HepG2 (cell line): ENCODE measurements around the gene ATP2A2. TPM values are rescaled to one million over a fixed set of nuclear protein-coding genes. Genes with fewer than 3 reads are reported as not detected.

Experiments
- ATAC-seq: fragments of 200-7000 bp; cut with Tn5 transposase; 3 replicates; pipeline ENCODE4 v1.9.1; 2020; ENCODE audit warnings: mild to moderate bottlenecking, moderate library complexity
- BruUV-seq: library from RNA; stranded (reverse); fragments of 400-500 nt; replicated peaks from 2 replicates; lab custom pipeline; 2021; lab: Mats Ljungman, UMichigan
- CTCF ChIA-PET: fragments of 300-600 bp; formaldehyde crosslinking; extraction: SDS; loops from one replicate; lab custom pipeline; 2021; ENCODE audit warnings: low total read pairs, inconsistent platforms, low intra/inter-chr PET ratio; lab: Yijun Ruan, JAX
- POLR2A ChIA-PET: fragments of 350-600 bp; sonication (Branson Sonifier 250); formaldehyde crosslinking; loops from one replicate; lab custom pipeline; 2020; ENCODE audit warnings: antibody characterized with exemption, inconsistent platforms; lab: Yijun Ruan, JAX
- DNase-seq: peaks from one replicate; pipeline ENCODE4 v3.0.0-alpha.2; 2015; ENCODE audit warnings: low spot score
- FAIRE-seq: peaks from 3 replicates; lab custom pipeline; 2011; peaks lifted over from hg19 to GRCh38; lab: Jason Lieb, UNC
- H2AFZ ChIP-seq: one replicate; pipeline ENCODE4 v1.6.1; 2011; ENCODE audit warnings: low read length, inconsistent platforms
- H3K27ac ChIP-seq: fragments of 300-600 bp; 3 replicates; pipeline ENCODE4 v1.8.0; 2011; ENCODE audit warnings: mixed run types, mild to moderate bottlenecking, mixed read lengths, low read length, inconsistent platforms; ENCODE audit not compliant: insufficient read depth; ENCODE audit errors: extremely low read length
- H3K27me3 ChIP-seq, 2 experiments: fragments of 200-600 bp in 1 of 2; 2 replicates in 1 of 2; 3 replicates in 1 of 2; pipeline versions ENCODE4 v1.6.0 to v1.8.0; 2011; ENCODE audit warnings: low read length in 2 of 2, mild to moderate bottlenecking in 2 of 2, moderate library complexity in 2 of 2, inconsistent platforms in 1 of 2; ENCODE audit not compliant: insufficient read depth in 2 of 2, control insufficient read depth in 1 of 2
- H3K36me3 ChIP-seq, 2 experiments: fragments of 200-600 bp in 1 of 2; replicated peaks in 1 of 2; 2 replicates in 1 of 2; 3 replicates in 1 of 2; pipeline versions ENCODE4 v1.5.1 to v1.8.0; 2011; ENCODE audit warnings: low read length in 2 of 2, inconsistent platforms in 1 of 2; ENCODE audit not compliant: insufficient read depth in 2 of 2, control insufficient read depth in 1 of 2
- H3K4me1 ChIP-seq: 2 replicates; pipeline ENCODE4 v1.5.1; 2012; ENCODE audit warnings: low read length, inconsistent platforms; ENCODE audit not compliant: insufficient read depth
- H3K4me2 ChIP-seq: 2 replicates; pipeline ENCODE4 v1.6.0; 2011; ENCODE audit warnings: low read depth, low read length, inconsistent platforms
- H3K4me3 ChIP-seq, 3 experiments: fragments of 200-600 bp in 1 of 3; sonication (generic), shearing (Covaris generic) in 1 of 3; replicated peaks in 1 of 3; 2 replicates each; pipeline ENCODE4 v1.5.1; 2011 to 2016; ENCODE audit warnings: low read length in 3 of 3, inconsistent platforms in 2 of 3, low read depth in 2 of 3, mild to moderate bottlenecking in 2 of 3, control low read depth in 1 of 3, mixed read lengths in 1 of 3; ENCODE audit not compliant: insufficient read depth in 1 of 3
- H3K79me2 ChIP-seq: one replicate; pipeline ENCODE4 v1.6.1; 2011; ENCODE audit warnings: low read length, inconsistent platforms; ENCODE audit not compliant: insufficient read depth
- H3K9ac ChIP-seq: 2 replicates; pipeline ENCODE4 v1.6.0; 2011; ENCODE audit warnings: mild to moderate bottlenecking, low read depth, low read length, inconsistent platforms; ENCODE audit not compliant: insufficient read depth
- H3K9me3 ChIP-seq: 2 replicates; pipeline ENCODE4 v1.5.1; 2012; ENCODE audit warnings: mild to moderate bottlenecking, low read length
- H4K20me1 ChIP-seq: 2 replicates; pipeline ENCODE4 v1.6.0; 2011; ENCODE audit warnings: inconsistent platforms, mild to moderate bottlenecking, low read length, moderate library complexity; ENCODE audit not compliant: insufficient read depth
- CEBPB ChIP-seq: IDR thresholded peaks from 2 replicates; pipeline ENCODE4 v1.6.1; 2011; ENCODE audit warnings: low read depth, low read length, improper control_type of control experiment, borderline replicate concordance
- CEBPG ChIP-seq: IDR thresholded peaks from 2 replicates; pipeline ENCODE4 v1.6.1; 2016
- HNF4A ChIP-seq: sonication (generic); formaldehyde crosslinking; IDR thresholded peaks from 2 replicates; pipeline ENCODE4 v1.4.0; 2020; ENCODE audit warnings: missing genetic modification reagents
- KLF13 ChIP-seq: sonication (generic); formaldehyde crosslinking; IDR thresholded peaks from 2 replicates; pipeline ENCODE4 v1.4.0; 2020; ENCODE audit warnings: mild to moderate bottlenecking, missing genetic modification reagents
- NAIF1 ChIP-seq: sonication (generic); formaldehyde crosslinking; IDR thresholded peaks from 2 replicates; pipeline ENCODE4 v1.5.0; 2020; ENCODE audit warnings: mild to moderate bottlenecking, missing genetic modification reagents, borderline replicate concordance
- NCOR1 ChIP-seq: fragments of 200-600 bp; sonication (generic); IDR thresholded peaks from 2 replicates; pipeline ENCODE4 v1.7.0; 2017; ENCODE audit warnings: antibody characterized with exemption, low read length, borderline replicate concordance
- NFATC3 ChIP-seq: sonication (generic); formaldehyde crosslinking; IDR thresholded peaks from 2 replicates; pipeline ENCODE4 v1.5.1; 2020; ENCODE audit warnings: mild to moderate bottlenecking, missing genetic modification reagents
- NKX3-1 ChIP-seq: sonication (generic); formaldehyde crosslinking; IDR thresholded peaks from 2 replicates; pipeline ENCODE4 v1.5.0; 2020; ENCODE audit warnings: missing genetic modification reagents
- NR2C2 ChIP-seq: sonication (generic); formaldehyde crosslinking; IDR thresholded peaks from 2 replicates; pipeline ENCODE4 v1.4.0; 2020; ENCODE audit warnings: missing genetic modification reagents, mild to moderate bottlenecking, moderate library complexity, borderline replicate concordance
- SNRNP70 ChIP-seq: fragments of 200-400 bp; formaldehyde crosslinking; IDR thresholded peaks from 2 replicates; pipeline ENCODE4 v1.6.1; 2017; ENCODE audit warnings: mild to moderate bottlenecking, low read depth, low read length, moderate library complexity
- ZBTB8A ChIP-seq: sonication (generic); formaldehyde crosslinking; IDR thresholded peaks from 2 replicates; pipeline ENCODE4 v1.4.0; 2020; ENCODE audit warnings: mild to moderate bottlenecking, low read depth, missing genetic modification reagents, borderline replicate concordance
- ZKSCAN1 ChIP-seq: fragments of 150-350 bp; IDR thresholded peaks from 2 replicates; pipeline ENCODE4 v1.6.1; 2014; ENCODE audit warnings: low read length
- ZNF556 ChIP-seq: sonication (generic); formaldehyde crosslinking; IDR thresholded peaks from 2 replicates; pipeline ENCODE4 v1.4.0; 2020; ENCODE audit warnings: mild to moderate bottlenecking, missing genetic modification reagents, borderline replicate concordance
- in situ Hi-C: cut with HindIII; loops from 2 replicates; pipeline ENCODE4 v1.10.0; 2017; ENCODE audit warnings: low pct_unique_long_range_greater_than_20kb; ENCODE audit not compliant: extremely low pct_ligation_motif_present
- intact Hi-C: fragments of 100-400 bp; cut with micrococcal nuclease; formaldehyde crosslinking; loops from one replicate; pipeline ENCODE4 v1.10.0; 2022; ENCODE audit not compliant: unreplicated experiment
- polyA plus RNA-seq, 8 experiments: library from polyadenylated mRNA; depleted of rRNA in 3 of 8; stranded (reverse) in 7 of 8; unstranded in 1 of 8; fragments of >200 nt; fragmentation: Illumina TruSeq in 4 of 8; extraction: Trizol in 4 of 8; gene quantifications; 2 replicates each; pipeline versions ENCODE4 v1.2.1 to v1.2.3, GENCODE V29; 2011 to 2016; ENCODE audit warnings: low read depth in 4 of 8, missing spikeins in 1 of 8, mixed read lengths in 1 of 8; ENCODE audit not compliant: insufficient read depth in 1 of 8
- total RNA-seq, 5 experiments: library from RNA; depleted of rRNA; stranded (reverse); fragments of >200 nt; fragmentation: Illumina TruSeq; extraction: Trizol; gene quantifications; 2 replicates each; pipeline ENCODE4 v1.2.3, GENCODE V29; 2016; ENCODE audit warnings: low read depth in 1 of 5

Gene ATP2A2
- total and polyA plus RNA-seq, 2 of the 13 experiments (the other 11 are each of a cell fraction or from before 2014, with no cell fraction given): 35.4 to 85.5 TPM

- POLR2A ChIA-PET: no interaction called here
- BruUV-seq: TSS peak; percentile 23
- Histone ChIP-seq H3K27me3 (no peaks in the 10 kb centered on the region), H3K9me3 (no peaks in the 10 kb centered on the region), H3K4me3 (no peak overlapping the region), H3K4me2 (no peak overlapping the region), H3K27ac (peak overlapping the region; percentile 36), H3K79me2 (peaks cover 84% of the 10 kb centered on the region), H3K9ac (no peak overlapping the region), H4K20me1 (peaks cover 14% of the 10 kb centered on the region), H3K4me1 (peaks cover 73% of the 10 kb centered on the region), H2AFZ (no peak overlapping the region), H3K36me3 (peaks cover 2 to 35% of the 10 kb centered on the region in 2 experiments; a peak in 4 of 5 replicates)
- FAIRE-seq (peak; percentile 60), ATAC-seq (no peak), DNase-seq (no peak)
- in situ Hi-C loops: no loop called here
- CTCF ChIA-PET: no interaction called here
- intact Hi-C loops: no loop called here
- TF ChIP-seq NCOR1 (peak; percentile 69; the same call in 1 of the 2 replicates), CEBPG (CRISPR knock-in tag) (0 out of 2 replicates have a peak, but pooled peaks have one; percentile 18), CEBPB (0 out of 2 replicates have a peak, but pooled peaks have one; percentile 27), ZBTB8A (CRISPR knock-in tag) (no peak), NFATC3 (no peak), ZNF556 (no peak), NAIF1 (CRISPR knock-in tag) (no peak), NR2C2 (0 out of 2 replicates have a peak, but pooled peaks have one; percentile 16), SNRNP70 (no peak), NKX3-1 (CRISPR knock-in tag) (no peak), ZKSCAN1 (no peak), HNF4A (CRISPR knock-in tag) (peak; percentile 71), KLF13 (CRISPR knock-in tag) (no peak)
Measured at GRCh38 chr12:110310763-110311162, 29.7 kb downstream of the ATP2A2 start.
